Fibroblast of mammary gland (primary cell): ENCODE results near the gene RPL31.

Source experiments
- DNase-seq: peaks from one replicate; pipeline ENCODE4 v3.0.0-alpha.2; 2010; ENCODE audit warnings: low read depth
- H3K4me3 ChIP-seq: 2 replicates; pipeline ENCODE4 v1.5.1; 2011; ENCODE audit warnings: low read depth, mild to moderate bottlenecking, low read length, moderate library complexity; ENCODE audit not compliant: control insufficient read depth
- CTCF ChIP-seq: conservative IDR thresholded peaks from 2 replicates; pipeline ENCODE4 v1.5.1; 2011; ENCODE audit warnings: low read depth, low read length, inconsistent platforms; ENCODE audit not compliant: control insufficient read depth, insufficient read depth

Gene RPL31

GRCh38 chr2:100978582-100979191, 23.4 kb upstream of the RPL31 start:
- H3K4me3 ChIP-seq = no peak overlapping the region
- DNase-seq = peak; percentile 59
- no peak for TF ChIP-seq CTCF

GRCh38 chr2:100980046-100980445, 22.0 kb upstream of the RPL31 start:
- no peak overlapping the region for H3K4me3 ChIP-seq
- DNase-seq = no peak
- no peak for TF ChIP-seq CTCF

GRCh38 chr2:100981011-100981410, 21.1 kb upstream of the RPL31 start:
- no peak for DNase-seq
- no peak for TF ChIP-seq CTCF
- H3K4me3 ChIP-seq = no peak overlapping the region

GRCh38 chr2:100982431-100982861, 19.6 kb upstream of the RPL31 start:
- H3K4me3 ChIP-seq = no peak overlapping the region
- no peak for TF ChIP-seq CTCF
- DNase-seq = no peak

GRCh38 chr2:100983201-100983600, 18.9 kb upstream of the RPL31 start:
- H3K4me3 ChIP-seq = no peak overlapping the region
- no peak for TF ChIP-seq CTCF
- no peak for DNase-seq

- no peak for DNase-seq
- TF ChIP-seq CTCF = no peak
- no peak overlapping the region for H3K4me3 ChIP-seq
Measured at GRCh38 chr2:100983684-100984310, 18.3 kb upstream of the RPL31 start.
